HG03432 (cell line): ENCODE results near the gene ASXL1.

Source experiments
- ATAC-seq: cut with Tn5 transposase; IDR thresholded peaks from one replicate; pipeline ENCODE4 v1.9.1; 2021; ENCODE audit warnings: mild to moderate bottlenecking, moderate library complexity; ENCODE audit not compliant: unreplicated experiment

The ASXL1 gene

GRCh38 chr20:32477594-32478512 is 119.7 kb downstream of the ASXL1 start:
- ATAC-seq = no peak

DNA sequence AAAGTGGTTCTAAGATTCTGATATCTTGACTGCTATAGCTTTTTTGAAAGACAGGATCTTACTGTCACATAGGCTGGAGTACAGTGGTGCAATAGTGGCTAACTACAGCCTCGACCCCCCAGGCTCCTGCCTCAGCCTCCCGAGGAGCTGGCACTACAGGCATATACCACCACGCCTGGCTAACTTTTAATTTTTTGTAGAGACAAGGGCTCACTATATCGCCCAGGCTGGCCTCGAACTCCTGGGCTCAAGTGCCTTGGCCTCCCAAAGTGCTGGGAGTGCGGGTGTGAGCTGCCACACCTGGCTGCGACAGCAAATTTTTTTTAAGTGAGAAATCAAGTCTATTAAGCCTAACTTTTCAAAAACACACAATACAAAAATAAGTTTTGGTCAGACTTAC is 120.4 kb downstream of the ASXL1 start:
- ATAC-seq = no peak

DNA sequence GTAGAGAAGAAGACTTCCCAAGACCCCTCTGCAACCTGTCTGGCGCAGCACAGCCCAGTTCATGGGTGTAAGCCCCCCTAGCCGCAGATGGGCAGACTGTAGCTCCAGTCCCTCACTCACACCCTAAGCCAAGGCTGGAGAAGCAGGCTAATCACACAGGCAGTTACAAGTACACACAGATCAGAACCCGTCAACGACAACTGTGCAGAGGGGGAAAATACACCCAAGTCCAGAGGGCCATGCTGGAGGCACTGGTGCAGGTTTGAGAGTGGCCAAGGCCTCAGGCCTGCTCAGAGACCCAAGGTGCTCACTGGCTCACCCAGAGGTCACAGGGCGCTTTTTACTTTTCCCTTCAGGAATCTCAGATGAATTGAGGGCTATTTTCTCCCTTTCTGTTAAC is 120.9 kb downstream of the ASXL1 start:
- no peak for ATAC-seq

- ATAC-seq = no peak
Measured at GRCh38 chr20:32479697-32480171, 121.6 kb downstream of the ASXL1 start.

GRCh38 chr20:32480371-32481241 is 122.5 kb downstream of the ASXL1 start:
- no peak for ATAC-seq

DNA sequence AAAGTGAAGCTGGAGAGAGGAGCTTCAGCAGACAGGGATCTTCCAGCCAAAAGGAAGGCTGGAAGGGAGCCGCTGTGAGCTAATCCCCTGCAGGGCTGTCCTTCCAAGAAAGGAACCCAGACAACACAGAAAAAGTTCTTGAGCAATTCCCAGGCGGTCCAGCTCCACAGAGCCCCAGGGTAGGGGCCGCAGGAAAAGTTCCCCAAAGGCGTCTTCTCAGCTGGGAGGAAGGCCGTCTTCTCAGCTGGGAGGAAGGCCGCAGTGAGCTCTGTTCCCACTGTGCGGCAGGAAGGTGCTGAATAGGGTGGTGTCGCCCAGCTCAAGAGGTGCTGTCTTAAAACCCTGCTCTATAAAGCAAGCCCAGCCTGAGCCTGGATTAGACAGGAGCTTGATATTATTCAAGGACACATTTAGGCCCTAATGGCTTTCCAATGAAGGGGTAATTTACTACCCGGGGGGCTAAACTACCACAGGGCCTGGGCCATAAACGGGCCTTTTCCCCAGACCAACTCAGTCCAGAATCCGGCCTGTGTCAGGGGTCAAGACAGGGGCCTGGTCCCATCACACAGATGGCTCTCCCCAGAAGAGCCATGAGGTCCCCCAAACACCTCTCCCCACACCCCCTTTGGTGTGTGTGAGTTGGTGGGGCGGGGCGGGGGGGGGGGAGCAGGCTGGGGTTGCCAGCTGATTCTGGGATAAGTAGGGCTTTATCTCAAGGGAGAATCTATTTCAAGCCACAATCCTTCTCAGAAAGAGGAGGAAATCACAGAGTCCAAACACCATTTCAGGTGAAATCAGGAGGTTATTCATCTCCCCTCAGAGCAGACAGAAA is 123.4 kb downstream of the ASXL1 start:
- ATAC-seq = no peak

DNA sequence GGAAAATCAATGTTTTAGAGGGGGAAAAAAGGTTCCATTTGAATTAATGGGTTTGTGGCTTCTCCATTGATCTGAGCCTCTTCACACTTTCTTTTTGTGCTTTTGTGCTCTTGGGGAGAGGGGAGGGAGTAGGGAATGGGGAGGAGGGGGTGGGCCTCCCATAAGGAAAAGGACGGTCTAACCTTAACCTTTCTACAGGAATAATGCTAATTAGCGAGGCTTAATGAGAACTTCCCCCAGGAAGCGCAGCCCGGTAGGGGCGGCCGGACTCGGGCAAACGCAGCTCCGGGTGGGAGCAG is 124.0 kb downstream of the ASXL1 start:
- ATAC-seq = no peak

DNA sequence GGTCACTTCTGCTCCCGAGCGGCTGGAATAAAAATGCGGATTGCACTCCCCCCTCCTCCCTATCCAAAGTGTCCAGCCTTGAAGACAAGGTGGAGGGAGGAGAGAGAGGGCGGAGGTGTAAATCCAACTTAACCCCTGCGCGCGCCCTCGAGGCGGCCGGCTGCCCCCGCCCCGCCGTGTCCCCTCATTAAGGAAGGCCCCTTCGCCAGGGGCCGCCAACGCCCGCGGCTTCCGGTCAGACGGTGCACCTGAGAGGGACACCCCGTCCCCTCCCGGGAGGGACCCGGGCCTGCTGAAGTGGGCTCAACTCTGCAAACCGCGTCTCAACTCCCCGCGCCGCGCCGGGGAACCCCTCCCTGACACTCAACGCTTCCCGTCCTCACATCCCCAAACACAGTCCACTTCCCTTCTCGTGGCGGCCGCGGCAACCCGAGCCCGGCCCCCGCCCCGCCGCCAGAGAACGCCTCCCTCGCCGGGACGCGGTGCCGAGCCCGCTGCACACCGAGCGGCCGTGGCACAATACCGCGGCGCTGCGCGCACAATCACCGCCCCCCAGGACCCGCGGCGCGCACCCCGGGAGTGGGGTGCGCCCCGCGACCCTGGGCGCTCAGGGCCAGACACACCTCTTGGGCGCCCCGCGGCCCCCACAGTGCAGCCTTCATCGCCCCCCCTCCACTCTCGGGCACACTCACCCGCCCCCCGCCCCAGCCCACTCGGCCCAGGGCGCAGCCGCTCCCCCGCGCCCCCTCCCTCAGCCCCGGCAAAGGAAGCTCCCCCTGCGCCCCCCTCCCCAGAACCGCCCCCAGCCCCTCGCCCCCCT is 124.5 kb downstream of the ASXL1 start:
- no peak for ATAC-seq

DNA sequence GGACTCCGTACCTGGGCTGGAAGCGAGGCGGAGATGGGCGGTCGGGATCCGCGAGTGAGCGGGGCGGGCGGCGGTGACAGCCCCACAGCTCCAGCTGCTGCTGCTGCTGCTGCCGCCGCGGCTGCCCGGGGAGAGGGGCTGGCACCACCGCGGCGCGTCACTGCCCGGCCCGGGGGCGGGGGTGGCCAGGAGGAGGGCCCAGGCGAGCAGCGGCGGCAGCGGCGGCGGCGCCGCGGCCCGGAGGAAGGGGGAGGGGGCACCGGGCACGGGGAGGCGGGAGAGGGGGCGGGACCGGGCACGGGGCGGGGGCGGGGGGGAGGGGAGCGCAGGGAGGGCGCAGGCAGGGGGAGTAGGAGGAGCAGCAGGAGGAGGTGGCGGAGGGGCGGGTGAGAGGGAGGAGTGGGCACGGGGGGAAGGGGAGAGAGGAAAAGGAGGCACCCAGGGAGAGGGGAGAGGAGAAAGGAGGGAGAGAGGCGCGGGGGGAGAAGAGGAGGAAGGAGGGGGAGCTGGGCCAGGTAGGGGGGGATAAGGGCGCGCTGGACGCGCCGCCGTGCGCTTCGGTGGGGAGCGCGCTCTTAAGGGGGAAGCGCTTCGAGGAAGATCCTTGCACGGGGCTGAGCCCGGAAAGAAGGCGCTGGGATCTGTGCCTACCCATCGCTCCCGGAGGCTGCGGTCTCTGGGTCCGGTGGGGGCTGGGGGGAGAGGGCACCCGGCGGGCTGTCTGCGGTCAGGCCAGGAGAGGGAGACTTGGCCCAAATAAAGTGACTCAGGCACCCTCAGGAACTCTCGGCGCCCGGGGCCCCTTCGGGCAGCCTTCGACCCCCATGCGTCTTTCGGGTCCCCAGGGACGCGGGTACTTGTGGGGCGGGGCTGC is 125.5 kb downstream of the ASXL1 start:
- ATAC-seq = peak; percentile 30

DNA sequence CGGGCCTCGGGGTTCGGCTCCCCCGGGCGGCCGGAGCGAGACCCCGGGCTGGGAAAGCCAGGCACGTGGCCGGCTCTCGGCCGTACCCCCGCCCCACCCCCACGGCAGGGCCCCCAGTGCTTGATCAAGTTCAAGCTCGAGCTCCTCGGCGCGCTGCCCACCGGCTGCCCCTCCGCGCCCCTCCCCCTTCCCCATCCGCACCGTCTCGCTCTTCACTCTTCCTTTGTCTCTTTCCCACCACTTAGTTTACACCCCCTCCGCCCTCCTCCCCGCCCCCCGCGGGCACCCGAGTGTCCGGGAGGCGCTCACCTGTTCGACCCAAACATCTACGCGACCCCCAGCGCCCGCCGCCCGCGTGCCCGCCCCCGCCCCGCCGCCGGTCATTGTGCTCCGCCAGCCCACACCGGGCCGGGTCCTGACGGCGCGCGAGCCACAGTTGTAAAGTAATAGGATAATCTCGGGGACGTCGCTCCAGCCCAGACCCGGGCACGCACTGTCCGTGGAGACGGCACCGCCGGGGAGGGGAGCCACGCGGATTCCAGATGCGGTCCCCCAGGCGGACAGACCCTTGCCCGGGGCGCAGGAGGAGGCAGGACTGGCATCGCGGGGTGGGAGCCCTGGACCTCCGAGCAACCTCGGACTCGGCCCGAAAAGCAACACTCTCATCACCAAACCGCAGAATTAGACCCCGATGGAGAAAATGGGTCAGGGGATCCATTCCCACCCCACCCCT is 126.3 kb downstream of the ASXL1 start:
- no peak for ATAC-seq

DNA sequence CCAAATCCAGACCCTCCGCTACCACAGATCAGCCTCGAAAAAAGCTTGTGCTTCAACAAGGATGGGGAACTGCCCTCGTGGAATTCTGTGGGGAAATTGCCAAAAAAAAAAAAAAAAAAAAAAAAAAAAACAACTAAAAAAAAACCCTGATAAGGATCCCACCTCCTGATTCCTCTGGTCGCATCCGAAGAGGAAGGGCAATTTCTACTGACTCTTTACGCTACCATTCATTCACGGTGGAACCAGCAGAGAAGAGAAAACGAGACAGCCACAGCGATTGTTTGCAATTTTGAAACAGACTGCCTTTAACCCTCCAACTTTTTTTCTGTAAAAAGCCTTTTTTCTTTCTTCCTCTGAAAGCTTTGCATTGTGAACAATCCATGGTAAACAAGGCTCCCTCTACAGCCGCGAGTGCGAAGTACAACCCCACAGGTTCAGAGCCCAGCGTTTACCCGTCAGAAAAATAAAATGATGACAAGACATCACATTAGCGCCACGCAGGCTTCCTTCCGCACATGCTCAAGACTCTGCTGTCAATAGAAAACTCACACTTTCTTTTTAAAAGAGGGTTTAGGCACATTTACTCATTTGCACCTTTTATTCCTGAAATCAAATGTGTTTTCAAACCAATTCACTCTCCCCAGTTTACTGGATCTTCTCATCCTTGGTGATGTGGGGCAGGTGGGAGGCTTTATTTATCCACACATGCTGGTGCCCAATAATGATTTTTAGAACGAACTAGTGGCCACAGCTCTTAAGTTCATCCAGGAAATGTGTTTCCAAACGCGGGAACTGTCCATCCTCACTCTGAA is 127.0 kb downstream of the ASXL1 start:
- peak; percentile 77 for ATAC-seq

- no peak for ATAC-seq
Measured at GRCh38 chr20:32485770-32486478, 127.8 kb downstream of the ASXL1 start.

GRCh38 chr20:32487381-32487780 is 129.2 kb downstream of the ASXL1 start:
- no peak for ATAC-seq

GRCh38 chr20:32488066-32488838 is 130.1 kb downstream of the ASXL1 start:
- no peak for ATAC-seq
